ENCODE results near the gene KRTAP2-1.

- TF ChIP-seq CTCF (conservative IDR thresholded peaks at IDR 0.05 in 1 of 2, IDR thresholded peaks at IDR 0.05 in 1 of 2; ENCODE audit: low read depth in 1 of 2, low read length in 2 of 2) (no peak), EZH2 (IDR thresholded peaks at IDR 0.05; ENCODE audit: low read length, missing control alignments) (no peak)
These were observed 26.6 kb upstream of the KRTAP2-1 start for GRCh38 chr17:41073676-41074075.
